NCI-H146 treated with DMSO at 0.1 percent for 48 hours (cell line): Measurements from ENCODE around the gene TBC1D22A.

Source experiments
- DNase-seq: peaks from one replicate; lab custom pipeline; 2025; ENCODE audit not compliant: unreplicated experiment; lab: John Stamatoyannopoulos, UW

Gene TBC1D22A

DNA sequence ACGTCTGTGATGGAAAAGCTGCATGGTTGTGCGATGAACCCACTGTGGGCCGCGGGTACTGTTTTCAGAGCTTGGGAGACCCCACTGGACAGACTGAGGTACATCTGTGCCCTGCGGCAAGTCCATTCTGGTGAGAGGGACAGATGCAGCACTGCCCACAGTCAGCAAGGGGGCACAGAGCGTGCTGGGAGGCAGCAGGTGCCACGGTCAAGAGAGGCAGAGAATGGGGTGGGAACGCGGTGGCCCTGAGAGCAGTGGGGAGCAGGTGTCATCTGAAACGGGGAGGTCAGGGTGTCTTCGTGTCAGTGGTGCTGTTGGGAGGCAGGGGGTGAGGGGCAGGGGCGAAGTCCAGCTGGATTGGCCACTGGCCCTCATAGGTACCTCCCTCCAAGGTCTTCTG lies 32.0 kb downstream of the TBC1D22A start:
- no peak for DNase-seq

DNA sequence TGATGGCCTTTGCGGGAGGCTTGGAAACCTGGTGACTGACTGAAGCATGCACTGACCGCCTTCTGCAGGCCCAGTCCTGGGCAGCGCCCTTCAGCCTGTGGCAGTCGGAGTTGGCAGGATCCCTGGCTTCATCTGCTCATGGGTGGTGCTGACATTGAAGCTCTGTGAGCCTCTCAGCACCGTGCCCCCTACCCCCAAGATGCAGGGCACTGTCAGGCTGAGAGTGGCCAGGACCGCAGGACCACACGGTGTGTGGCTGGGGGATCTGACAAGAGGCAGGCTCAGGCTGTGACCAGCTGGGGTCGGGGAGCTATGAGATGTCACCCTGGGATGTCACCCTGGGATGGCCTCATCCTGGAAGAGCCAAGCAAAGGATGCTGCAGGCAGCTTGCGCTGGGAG lies 32.7 kb downstream of the TBC1D22A start:
- DNase-seq = no peak

DNA sequence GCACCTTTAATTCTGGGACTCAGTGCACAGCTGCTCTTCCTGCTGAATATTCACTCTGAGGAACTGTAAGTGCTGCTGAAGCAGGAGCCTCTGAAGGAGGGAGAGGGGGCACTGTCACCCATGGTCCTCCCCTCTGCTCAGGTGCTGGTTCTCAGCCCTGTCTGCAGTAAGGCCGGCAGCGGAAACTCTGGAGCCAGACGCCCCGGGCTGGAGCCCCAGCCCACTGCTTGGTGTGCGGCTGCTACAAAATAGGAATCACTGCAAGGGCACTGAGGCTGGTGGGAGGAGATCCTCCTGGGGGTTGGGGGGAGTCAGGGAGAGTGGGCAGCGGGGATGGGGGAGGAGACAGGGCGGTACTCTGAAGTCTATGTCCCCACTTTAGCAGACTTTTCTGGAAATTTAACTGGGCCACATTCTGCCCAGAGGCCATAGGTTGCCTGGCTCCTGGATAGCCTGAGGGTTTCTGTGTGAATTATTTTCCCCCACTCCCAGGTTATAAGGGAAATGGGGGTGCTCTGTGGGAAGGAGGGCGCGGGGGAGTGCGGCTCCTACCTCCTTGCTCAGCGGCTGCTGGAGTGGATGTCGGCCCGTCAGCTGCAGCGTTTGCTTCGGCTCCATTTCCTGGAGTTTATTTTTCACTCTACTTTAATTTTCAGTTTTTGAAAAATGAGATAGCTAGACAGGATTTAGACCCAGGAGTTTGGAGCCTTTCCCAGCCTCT lies 33.6 kb downstream of the TBC1D22A start:
- DNase-seq = no peak

DNA sequence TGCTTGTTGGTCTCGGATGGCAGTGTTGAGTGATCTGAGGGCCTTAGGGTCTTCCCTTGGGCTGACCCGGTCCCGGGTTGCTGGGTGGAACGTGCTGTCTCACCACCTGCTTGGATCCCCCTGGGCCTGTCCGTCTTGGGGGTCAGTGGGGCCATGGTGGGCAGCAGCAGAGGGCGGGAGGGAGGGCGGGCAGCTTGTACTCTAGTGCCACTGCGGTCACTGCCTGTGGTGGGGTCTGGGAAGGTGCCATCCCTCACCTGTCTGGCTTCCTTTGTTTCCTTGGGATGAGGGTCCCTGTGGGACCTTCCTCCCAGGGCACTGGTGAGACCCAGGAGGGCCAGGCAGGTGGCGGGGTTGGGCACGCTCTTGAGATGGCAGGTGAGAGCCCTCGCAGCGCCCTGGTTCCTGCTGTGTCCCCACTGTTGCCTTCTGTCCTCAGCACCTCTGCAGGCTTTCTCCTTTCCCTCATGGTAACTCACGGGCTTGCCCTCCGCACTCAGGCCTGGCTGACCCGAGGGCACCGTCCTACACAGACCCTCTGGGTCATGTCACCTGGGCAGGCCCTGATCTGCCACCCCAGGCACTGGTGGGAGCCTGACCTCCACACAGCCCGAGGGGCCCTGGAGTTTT lies 34.2 kb downstream of the TBC1D22A start:
- DNase-seq = no peak

DNA sequence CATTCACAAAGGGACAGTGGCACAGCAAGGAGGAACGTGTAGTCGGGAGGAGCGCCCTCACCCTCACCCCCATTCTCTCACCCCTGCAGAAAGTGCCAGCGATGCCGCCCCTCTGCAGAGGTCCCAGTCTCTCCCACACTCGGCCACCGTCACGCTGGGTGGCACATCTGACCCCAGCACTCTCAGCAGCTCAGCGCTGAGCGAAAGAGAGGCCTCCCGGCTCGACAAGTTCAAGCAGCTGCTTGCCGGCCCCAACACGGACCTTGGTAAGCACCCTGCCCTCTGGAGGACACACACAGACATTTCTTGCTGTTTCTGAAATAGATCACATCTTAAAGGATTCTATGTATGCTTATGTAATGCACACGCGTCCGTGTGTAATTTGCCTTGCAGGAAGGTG lies 34.9 kb downstream of the TBC1D22A start:
- no peak for DNase-seq

DNA sequence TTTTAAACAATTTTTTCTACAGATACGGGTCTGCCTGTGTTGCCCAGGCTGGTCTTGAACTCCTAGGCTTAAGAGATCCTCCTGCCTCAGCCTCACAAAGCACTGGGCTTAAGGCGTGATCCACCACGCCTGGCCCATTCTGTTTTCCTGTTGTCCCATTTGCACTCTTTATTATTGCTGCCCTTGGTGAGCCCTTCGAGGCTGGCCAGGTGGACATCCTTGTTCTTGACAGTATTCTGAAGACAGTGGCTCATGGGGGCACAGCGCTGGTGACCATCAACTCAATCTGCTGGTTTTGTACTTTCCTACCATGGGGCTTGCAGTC lies 35.6 kb downstream of the TBC1D22A start:
- DNase-seq = no peak

DNA sequence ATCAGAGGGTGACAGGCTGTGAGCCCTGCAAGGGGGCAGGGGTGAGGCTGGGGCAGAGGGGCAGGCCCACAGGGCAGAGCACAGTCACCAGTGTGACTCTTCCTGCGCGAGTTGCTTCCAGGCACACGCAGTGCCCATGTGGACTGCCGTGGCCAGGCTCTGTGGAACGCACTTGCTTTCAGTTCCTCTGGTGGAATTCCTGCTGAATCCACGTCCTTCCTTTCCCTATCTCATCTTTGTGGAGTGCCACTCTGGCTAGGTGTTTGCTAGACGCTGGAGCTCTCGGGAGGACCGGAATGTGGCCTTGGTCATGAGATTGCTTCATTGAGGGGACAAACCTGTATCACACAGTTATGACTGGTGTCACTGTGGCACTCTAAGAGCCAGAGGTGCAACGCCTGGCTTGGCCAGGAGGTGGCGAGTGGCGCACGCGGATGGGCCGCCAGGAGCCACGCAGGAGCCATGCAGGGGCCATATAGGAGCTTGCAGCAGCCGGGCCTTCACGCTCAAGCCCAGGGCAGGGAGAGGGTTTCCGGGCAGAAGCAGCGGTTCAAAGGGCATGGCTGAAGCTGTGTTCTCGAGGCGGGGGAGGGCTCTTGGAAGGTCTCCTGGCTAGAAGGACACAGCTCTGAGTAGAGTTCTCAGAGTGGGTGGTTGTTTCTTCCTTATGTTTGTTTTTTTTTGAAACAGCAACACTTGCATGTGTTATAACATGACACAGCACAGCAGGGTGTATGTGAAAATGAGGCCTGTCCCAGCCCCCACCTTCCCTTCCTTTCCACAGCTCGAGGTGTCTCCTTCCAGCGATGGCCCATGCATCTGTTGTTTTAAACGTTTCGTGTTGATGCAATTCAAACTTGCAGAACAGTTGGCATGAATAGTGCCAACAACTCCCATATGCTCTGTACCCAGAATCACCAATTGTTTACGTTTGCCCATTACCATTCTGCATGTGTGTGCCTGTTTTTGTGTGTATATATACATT lies 36.2 kb downstream of the TBC1D22A start:
- peak; percentile 3 for DNase-seq

DNA sequence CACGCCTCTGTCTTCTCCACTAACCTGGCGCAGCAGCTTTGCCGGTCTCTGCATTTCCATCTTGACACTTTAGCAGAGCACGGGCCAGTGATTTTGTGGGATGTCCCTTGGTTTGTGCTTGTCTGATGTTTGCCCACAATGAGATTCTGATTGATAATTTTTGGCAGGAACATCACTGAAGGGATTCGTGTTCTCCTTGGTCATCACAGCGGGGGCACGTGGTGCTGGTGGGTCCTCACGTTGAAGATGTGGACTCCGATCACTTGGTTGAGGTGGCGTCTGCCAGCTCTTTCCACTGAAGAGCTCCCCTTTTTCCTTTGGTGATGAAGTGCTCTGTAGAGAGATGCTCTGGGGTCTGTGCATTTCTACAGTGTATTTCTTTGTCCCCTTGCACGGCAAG lies 37.2 kb downstream of the TBC1D22A start:
- DNase-seq = no peak

DNA sequence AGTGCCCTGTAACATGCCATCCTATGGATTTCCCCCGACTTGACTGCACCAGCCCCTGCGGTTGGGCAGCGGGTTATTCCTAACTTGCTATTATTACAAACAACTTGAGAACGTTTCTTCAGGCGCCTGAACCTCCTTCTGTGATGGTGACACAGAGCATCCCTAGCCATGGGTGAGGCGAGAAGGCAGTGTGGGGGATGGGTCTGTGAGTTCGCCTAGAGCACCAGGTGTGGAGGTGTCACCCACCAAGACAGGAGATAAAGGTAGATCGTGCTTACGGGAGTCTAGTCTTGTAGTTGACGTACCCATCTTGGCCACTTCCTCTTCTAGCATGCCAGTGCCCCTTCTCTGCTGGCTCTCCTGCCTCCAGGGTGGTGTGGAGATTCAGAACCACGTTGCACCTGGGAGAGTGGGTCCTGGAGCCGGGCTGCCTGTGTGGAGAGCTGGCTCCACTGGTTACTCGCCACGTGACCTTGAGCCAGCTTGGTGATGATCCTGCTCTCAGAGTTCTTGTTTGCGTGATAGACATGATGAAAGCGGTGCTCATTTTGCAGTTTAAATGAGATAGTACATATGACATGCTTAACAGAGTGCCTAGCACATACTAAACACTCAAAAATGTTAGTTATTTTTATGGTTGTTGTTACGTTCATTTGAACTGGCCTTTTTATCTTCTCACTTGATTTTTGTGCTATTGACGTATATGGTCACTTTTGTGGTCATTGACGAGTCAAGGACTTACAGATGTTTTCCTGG lies 37.8 kb downstream of the TBC1D22A start:
- no peak for DNase-seq

DNA sequence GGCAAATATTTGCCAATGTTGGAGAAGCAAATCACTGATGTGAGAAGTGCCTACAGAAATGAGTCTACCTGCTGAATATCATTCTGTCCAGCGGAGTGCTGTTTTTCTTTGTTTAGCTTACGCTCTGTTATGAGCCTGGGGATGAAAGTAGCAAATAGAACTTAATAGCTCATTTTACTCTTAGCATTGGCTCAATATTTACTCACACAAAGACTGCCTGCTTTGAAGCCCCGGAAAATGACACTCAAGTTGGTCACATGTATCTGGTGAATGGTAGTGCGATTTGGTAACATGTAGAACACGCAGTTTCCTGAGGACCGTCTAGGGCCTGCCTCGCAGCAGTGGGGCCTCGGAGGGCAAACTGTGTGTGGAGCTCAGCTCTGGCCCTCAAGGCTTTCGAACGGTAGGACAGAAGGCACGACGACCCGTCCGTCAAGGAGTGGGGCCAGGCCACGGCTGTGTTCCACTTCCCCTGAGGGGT lies 38.9 kb downstream of the TBC1D22A start:
- DNase-seq = no peak

DNA sequence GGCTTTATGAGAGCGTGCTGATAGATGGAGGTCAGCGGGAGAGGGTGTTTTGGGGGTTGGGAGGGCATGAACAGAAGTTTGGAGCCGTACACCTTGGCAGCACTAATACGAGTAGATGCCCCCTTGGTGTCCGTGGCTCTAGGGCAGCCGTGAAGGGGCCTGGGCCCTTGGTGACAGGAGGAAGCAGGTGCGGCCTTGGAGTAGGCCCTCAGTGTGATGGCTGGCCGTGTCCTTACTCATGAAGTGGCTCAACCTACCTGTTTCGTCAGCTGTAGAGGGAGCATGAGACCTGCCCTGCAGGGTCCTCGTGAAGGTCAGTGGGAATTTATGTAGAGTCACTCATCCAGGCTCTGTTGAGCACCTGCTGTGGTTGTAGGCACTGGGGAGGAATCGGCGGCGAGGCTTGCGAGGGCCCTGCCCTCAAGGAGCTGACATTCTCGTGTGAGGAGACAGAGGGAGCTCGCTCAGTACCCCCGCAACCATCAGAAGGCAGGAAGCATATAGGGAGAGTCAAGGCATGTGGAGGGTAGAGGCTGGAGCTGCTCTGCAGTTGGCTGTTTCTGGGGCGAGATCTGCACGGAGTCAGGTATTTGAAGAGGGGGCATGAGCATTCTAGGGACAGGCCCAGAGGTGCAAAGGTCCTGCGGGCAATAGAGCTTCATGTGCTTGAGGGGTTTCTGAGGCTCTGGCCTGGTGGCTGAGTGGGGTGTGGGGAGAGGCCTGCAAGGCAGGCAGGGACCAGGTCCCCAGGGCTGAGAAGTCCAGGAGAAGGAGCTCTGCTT lies 39.6 kb downstream of the TBC1D22A start:
- no peak for DNase-seq

DNA sequence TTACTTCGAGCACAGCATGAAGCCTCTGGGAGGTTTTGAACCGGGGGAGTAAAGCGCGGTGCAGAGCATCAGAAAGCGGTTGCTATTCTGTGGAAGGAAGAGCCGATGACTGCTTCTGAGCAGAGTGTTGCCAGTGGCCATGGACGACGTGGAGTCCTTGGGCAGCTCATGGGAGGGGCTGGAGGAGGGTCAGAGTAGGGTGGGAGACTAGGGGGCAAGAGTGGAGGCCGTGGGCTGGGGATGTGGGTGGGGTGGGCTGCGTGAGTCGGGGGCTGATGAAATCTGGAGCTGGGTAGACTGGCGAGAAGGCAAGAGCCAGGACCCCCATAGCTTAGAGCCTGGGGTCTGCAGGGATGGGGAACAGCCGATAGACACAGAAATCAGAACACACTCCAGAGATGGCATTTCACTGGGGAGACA lies 40.2 kb downstream of the TBC1D22A start:
- no peak for DNase-seq

DNA sequence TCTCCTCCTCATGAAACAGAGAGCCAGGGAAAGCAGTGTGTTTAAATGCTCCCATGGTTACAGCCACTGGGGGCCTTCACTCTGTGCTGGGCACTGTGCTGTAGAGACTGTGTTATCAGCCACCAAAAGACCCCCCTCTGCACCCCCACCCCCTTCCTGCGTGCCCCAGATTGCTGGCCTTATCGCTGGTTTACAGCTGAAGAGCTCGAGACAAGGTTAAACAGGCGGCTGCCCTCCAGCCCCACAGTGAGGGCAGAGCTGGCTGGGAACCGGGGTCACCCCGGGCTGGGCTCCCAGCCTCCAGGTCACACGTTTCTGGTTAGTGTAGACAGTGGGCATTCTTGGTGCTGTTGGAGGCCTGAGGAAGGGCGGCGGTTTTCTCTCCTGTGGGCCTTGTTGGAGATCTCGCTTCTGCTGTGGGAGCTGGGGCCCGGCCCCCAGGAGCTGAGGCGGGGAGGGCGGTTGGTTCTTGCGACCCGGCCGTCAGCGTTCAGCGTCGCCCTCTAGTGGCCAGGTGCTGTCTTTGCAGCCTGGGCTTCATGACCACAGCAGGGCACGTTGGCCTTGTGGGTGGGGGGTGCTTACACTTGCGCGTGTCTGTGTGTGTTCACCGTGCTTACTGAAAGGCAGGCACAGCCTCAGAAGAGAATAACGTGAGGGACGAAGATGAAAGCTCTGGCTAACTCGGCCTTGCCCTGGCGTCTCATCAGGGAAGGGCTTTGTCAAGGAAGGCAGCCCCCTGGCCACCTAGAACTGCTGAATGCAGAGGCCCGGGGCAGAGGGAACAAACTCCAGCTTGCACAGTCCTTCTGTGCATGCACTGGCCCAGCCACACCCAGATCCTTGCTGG lies 40.8 kb downstream of the TBC1D22A start:
- DNase-seq = no peak

DNA sequence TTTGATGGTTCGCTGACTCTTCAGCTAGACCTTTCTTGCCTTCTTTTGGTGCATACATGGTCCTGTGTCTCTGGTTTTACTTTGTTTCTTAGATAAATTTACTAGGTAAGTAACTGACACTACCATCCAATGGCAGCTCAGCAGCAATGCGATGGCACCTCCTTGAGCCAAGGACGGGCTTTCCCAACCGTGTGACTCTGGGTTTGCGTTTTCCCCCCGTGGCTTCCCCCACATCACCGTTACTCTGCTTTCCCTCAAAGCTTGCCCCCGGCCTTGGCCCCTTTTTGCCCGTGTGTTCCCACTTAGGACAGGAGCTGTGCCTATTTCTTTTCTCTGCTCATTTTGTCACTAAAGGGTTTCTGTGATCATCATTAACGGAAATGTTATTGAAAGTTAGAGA lies 41.5 kb downstream of the TBC1D22A start:
- no peak for DNase-seq

DNA sequence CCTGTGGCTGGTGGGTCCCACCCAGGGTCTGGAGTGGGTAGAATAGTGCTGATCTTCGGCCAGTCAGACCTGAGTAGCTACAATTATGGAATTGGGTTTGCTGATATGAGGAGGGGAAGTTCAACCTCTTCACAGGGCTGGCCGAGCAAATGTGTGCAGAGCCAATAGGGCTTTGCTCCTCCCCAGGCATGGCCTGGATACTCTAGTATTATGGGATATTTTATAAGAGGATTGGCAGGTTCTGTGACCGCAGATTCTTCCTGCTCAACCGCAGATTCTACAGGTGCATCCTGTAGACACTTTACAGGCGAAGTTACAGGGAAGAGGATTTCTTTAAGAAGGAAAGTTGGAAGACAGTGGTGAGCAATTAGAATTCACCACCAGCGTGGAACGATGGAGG lies 44.3 kb downstream of the TBC1D22A start:
- DNase-seq = no peak

DNA sequence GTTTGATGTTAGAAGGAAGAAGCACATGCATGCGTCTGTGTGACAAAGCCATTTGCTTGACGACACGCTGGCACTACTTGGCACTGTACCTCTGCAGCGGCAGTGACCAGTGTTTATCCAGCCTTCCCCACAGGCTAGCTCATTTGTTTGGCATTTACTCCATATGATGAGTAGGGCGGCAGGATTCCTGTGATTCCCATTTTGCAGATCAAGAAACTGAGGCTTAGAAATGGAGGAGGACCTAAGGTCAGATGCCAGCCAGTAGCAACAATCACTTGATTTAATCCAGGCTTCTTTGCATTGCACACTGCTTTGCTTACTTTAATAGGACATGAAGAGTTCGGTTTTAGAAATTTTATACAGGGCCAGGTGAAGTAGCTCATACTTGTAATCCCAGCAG lies 45.0 kb downstream of the TBC1D22A start:
- no peak for DNase-seq

DNA sequence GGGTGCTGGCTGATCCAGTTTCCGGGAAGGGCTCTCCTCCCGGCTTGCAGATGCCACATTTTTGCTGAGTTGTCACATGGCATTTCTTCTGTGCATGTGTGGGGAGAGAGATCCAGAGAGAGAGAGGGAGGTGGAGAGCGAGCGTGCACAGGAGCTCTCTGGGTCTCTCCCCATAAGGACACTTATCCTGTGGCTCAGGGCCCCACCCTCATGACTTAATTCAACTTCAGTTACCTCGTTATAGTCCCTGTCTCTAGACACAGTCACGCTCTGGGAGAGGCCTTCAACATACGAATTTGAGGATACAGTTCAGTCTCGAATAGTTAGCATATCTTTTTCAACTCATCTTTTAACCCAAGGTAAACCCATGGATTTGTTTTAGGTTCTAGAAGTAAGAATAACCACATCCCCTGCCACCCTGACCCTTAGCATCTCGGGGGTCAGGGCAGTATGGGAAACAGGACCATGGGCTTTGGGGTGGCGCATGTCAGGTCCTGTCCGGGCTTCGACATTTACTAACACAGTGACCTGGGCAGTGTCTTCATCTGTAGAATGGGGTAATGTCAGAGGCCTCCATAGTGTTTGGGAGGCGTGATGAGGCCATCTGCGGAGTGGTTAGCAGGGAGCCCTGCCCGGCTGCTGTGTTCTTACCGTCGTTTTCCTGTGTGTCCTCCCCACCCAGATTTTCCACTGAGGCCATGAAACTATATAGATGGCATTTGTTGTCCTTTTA lies 46.9 kb downstream of the TBC1D22A start:
- no peak for DNase-seq

DNA sequence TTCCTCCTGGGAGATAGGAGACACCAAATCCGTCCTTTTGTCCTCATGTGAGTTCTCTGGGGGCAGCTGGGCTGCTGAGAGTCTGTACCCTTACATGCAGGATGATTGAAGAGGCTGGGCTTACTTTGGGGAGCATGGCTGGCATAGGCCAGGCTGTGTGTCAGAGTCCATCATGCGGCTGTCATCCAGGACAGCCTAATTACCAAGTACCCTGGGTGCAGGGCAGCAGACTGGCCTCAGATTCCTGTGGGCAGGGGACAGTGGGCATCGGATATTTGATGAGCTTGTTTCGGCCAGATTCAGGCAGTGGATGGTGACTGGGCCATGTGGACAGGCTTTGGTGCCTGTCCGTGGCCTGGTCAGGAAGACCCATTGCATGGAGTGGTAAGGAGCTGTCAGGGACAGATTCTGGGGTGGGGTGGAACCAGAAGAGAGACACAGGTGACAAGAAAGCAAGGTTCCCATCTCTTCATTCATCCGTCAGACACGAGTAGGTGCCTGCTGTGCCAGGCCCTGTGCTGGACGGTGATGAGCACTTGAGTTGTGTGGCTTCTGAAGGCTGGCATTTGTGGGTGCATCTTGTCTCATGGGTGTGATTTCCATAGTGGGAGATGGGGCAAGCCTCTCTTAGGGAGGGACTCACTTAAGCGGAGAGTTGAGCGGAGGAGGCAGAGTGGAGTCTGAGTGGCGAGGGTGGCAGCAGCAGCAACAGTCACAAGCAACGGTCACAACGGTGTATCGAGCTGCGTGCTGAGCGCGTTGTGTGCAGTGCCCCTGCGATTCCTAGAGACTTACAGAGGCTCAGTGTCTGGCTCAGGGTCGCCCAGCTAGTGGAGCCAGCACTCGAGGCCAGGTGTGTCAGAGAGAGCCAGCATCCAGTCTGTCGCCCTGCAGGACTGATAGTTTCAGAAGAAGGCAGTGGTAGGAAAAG lies 48.7 kb downstream of the TBC1D22A start:
- no peak for DNase-seq
